Activated CD4-positive, alpha-beta memory T cell treated with anti-CD3 and anti-CD28 coated beads, Interleukin-2, amount 10 ng/mL, durations not matched to agents 7 days and 5 days (primary cell): Measurements from ENCODE around the gene ATG9A. TPM values are rescaled to one million over a fixed set of nuclear protein-coding genes. Genes with fewer than 3 reads are reported as not detected.
"Not testable (repeated sequence)": the region's sequence is repeated elsewhere in the genome, so short reads cannot be mapped to it uniquely, and the experiment has no call there.

ENCODE experiments used
- CTCF ChIA-PET: fragments of 350-600 bp; sonication (Branson Sonifier 250); formaldehyde crosslinking; loops from one replicate; lab custom pipeline; 2021; ENCODE audit warnings: antibody characterized with exemption, inconsistent platforms; lab: Charles Lee
- POLR2A ChIA-PET: fragments of 350-600 bp; sonication (Branson Sonifier 250); formaldehyde crosslinking; loops from one replicate; lab custom pipeline; 2021; ENCODE audit warnings: antibody characterized with exemption; lab: Charles Lee
- DNase-seq: peaks from one replicate; pipeline ENCODE4 v3.0.0-alpha.2; 2020
- H3K27ac Mint-ChIP-seq: one replicate; pipeline ENCODE4 v1.8.0; 2021; ENCODE audit warnings: mild to moderate bottlenecking, mixed read lengths
- H3K27me3 Mint-ChIP-seq: one replicate; pipeline ENCODE4 v1.8.0; 2021; ENCODE audit warnings: mixed read lengths
- H3K36me3 Mint-ChIP-seq: one replicate; pipeline ENCODE4 v1.8.0; 2021; ENCODE audit warnings: low read depth, mixed read lengths
- H3K4me1 Mint-ChIP-seq: one replicate; pipeline ENCODE4 v1.8.0; 2021; ENCODE audit warnings: mixed read lengths
- H3K4me3 Mint-ChIP-seq: one replicate; pipeline ENCODE4 v1.8.0; 2021; ENCODE audit warnings: mild to moderate bottlenecking, mixed read lengths
- H3K9me3 Mint-ChIP-seq: one replicate; pipeline ENCODE4 v1.8.0; 2021; ENCODE audit warnings: mixed read lengths
- total RNA-seq, 2 experiments: library from RNA; stranded (reverse); gene quantifications; one replicate each; pipeline ENCODE4 v1.2.3, GENCODE V29; 2021

ATG9A gene
- total RNA-seq, 2 experiments from 2014 or later: 58.9 to 60.7 TPM

DNA sequence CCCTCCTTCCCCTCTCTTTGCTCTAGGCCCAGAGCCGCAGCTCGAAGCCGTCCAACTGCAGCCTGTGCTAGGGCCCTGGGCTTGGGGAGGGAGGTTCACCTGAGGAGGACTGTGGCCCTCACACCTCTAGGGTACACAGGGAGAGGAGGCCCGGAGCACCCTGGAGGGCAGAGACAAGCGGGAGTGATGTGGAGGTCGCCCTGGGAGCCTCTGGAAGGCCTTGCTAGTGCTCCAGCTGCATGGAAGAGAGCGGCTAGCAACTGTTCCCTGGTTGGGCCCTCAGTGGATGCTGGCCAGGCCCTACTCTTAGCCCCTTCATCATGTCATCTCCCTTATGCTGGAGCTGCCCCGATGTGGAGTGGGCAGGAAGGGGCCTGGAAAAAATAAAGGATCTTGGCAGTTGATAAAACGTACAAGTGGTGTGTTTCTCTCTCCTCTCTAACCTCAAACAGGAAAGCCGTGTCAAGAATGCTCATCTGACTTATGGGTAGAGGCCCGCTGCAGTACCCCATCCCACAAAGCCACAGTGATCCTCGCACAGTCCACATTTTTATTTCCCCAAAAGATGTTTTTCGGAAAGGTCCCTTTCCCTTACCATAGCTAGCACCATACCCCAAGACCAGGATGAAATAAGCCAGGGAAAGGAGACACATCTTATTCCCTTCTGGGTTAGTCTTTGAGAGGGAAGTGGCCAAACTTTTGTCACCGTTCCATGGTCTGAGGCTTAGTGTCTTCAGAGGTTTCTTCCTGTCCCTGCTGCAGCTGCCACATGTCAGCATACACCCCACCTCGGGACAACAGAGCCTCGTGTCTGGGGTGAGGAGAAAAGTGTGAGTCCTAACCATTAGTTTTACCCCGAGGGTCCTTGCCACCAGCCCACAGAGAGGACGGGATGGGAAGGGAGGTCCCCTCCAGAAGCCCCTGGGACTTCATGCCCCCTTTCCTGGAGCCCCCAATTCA, 19.9 kb downstream of the ATG9A start:
- H3K36me3 Mint-ChIP-seq: peaks cover 42% of the 10 kb centered on the region
- peaks cover 1% of the 10 kb centered on the region for H3K9me3 Mint-ChIP-seq
- H3K27me3 Mint-ChIP-seq: no peaks in the 10 kb centered on the region
- no peak overlapping the region for H3K4me3 Mint-ChIP-seq
- CTCF ChIA-PET: interaction anchor here (1.4 to 2.1 kb wide), 3 partner anchors 9 to 85 kb away, joined by 5 to 11 read pairs (median 6); partner anchors contain the start of gene ABCB6
- POLR2A ChIA-PET: interaction anchor here (0.7 to 5.0 kb wide), 7 partner anchors 8 to 44 kb away, joined by 3 to 160 read pairs (median 5); partner anchors contain the start of genes ABCB6, ANKZF1, ATG9A and CNPPD1
- peak overlapping the region; percentile 88 for H3K27ac Mint-ChIP-seq
- DNase-seq: no peak
- peaks cover 60% of the 10 kb centered on the region for H3K4me1 Mint-ChIP-seq

GRCh38 chr2:219207884-219208740, 21.3 kb downstream of the ATG9A start:
- H3K36me3 Mint-ChIP-seq: peaks cover 32% of the 10 kb centered on the region
- H3K9me3 Mint-ChIP-seq: peaks cover 7% of the 10 kb centered on the region
- no peaks in the 10 kb centered on the region for H3K27me3 Mint-ChIP-seq

GRCh38 chr2:219207134-219207883, 22.1 kb downstream of the ATG9A start:
- Mint-ChIP-seq H3K9me3 (peaks cover 7% of the 10 kb centered on the region), H3K27me3 (no peaks in the 10 kb centered on the region), H3K4me1 (peaks cover 56% of the 10 kb centered on the region), H3K36me3 (peaks cover 31% of the 10 kb centered on the region), H3K27ac (peak overlapping the region; percentile 88), H3K4me3 (peak overlapping the region; percentile 79)
- DNase-seq: no peak
- ChIA-PET CTCF (interaction anchor here (0.5 to 4.1 kb wide), 13 partner anchors 9 to 547 kb away, joined by 3 to 18 read pairs (median 6); partner anchors contain the start of genes ABCB6, CNPPD1 and NHEJ1), POLR2A (interaction anchor here (0.9 to 5.0 kb wide), 14 partner anchors 11 to 87 kb away, joined by 3 to 160 read pairs (median 8); partner anchors contain the start of genes ABCB6, ANKZF1, ATG9A and CNPPD1)

More at GRCh38 chr2:219207884-219208740, 21.3 kb downstream of the ATG9A start:
- no peak for DNase-seq
- ChIA-PET POLR2A (interaction anchor here (0.9 to 5.0 kb wide), 8 partner anchors 10 to 87 kb away, joined by 3 to 160 read pairs (median 7); partner anchors contain the start of genes ABCB6, ATG9A, CNPPD1 and RETREG2), CTCF (interaction anchor here (0.7 to 2.6 kb wide), 7 partner anchors 10 to 87 kb away, joined by 3 to 12 read pairs (median 6); partner anchors contain the start of genes ABCB6, CNPPD1 and NHEJ1)
- peak overlapping the region; percentile 88 for H3K27ac Mint-ChIP-seq
- peaks cover 57% of the 10 kb centered on the region for H3K4me1 Mint-ChIP-seq
- H3K4me3 Mint-ChIP-seq: peak overlapping the region; percentile 79

GRCh38 chr2:219206328-219207133, 22.9 kb downstream of the ATG9A start, which contains the start of gene ZFAND2B:
TSS of gene ZFAND2B (plus strand) at chr2:219206782. CDS start at chr2:219206988, 206 bp downstream.
- Mint-ChIP-seq H3K36me3 (peaks cover 27% of the 10 kb centered on the region), H3K27me3 (no peaks in the 10 kb centered on the region), H3K4me3 (peak within 1 kb of the TSS; percentile 79), H3K4me1 (peaks cover 52% of the 10 kb centered on the region), H3K9me3 (peaks cover 7% of the 10 kb centered on the region), H3K27ac (peak within 1 kb of the TSS; percentile 88)
- POLR2A ChIA-PET: interaction anchor here (0.7 to 5.0 kb wide), 21 partner anchors 9 to 391 kb away, joined by 3 to 160 read pairs (median 7); partner anchors contain the start of genes ABCB6, ANKZF1, ATG9A and CNPPD1
- peak; percentile 96 for DNase-seq
- CTCF ChIA-PET: interaction anchor here (0.5 to 4.1 kb wide), 19 partner anchors 10 to 547 kb away, joined by 3 to 18 read pairs (median 5); partner anchors contain the start of genes ABCB6, CNPPD1, DNAJB2 and NHEJ1

GRCh38 chr2:219205981-219206327, 23.5 kb downstream of the ATG9A start:
- H3K4me3 Mint-ChIP-seq: peak overlapping the region; percentile 79
- peaks cover 46% of the 10 kb centered on the region for H3K4me1 Mint-ChIP-seq
- peak overlapping the region; percentile 87 for H3K27ac Mint-ChIP-seq
- POLR2A ChIA-PET: interaction anchor here (0.7 to 5.0 kb wide), 18 partner anchors 9 to 391 kb away, joined by 3 to 160 read pairs (median 8); partner anchors contain the start of genes ABCB6, ANKZF1, ATG9A and CNPPD1
- peaks cover 7% of the 10 kb centered on the region for H3K9me3 Mint-ChIP-seq
- no peaks in the 10 kb centered on the region for H3K27me3 Mint-ChIP-seq
- no peak for DNase-seq
- CTCF ChIA-PET: interaction anchor here (0.7 to 4.1 kb wide), 18 partner anchors 11 to 324 kb away, joined by 3 to 18 read pairs (median 6); partner anchors contain the start of genes ABCB6, CNPPD1, DNAJB2 and NHEJ1
- H3K36me3 Mint-ChIP-seq: peaks cover 21% of the 10 kb centered on the region

GRCh38 chr2:219205165-219205538, 24.3 kb downstream of the ATG9A start:
- Mint-ChIP-seq H3K9me3 (peaks cover 7% of the 10 kb centered on the region), H3K36me3 (peaks cover 21% of the 10 kb centered on the region), H3K27me3 (peaks cover 3% of the 10 kb centered on the region)

GRCh38 chr2:219204425-219205164, 24.8 kb downstream of the ATG9A start:
- Mint-ChIP-seq H3K4me1 (peaks cover 37% of the 10 kb centered on the region), H3K4me3 (no peak overlapping the region), H3K27ac (no peak overlapping the region), H3K27me3 (peaks cover 3% of the 10 kb centered on the region), H3K9me3 (peaks cover 7% of the 10 kb centered on the region), H3K36me3 (peaks cover 17% of the 10 kb centered on the region)
- no peak for DNase-seq
- ChIA-PET POLR2A (interaction anchor here (0.7 to 1.0 kb wide), 2 partner anchors 22 to 50 kb away, joined by 3 read pairs; partner anchors contain the start of gene TUBA4A), CTCF (interaction anchor here (0.7 to 4.1 kb wide), 6 partner anchors 12 to 184 kb away, joined by 3 to 18 read pairs (median 4); no protein-coding TSS in a partner anchor)

More at GRCh38 chr2:219205165-219205538, 24.3 kb downstream of the ATG9A start:
- no peak for DNase-seq
- ChIA-PET POLR2A (interaction anchor here (1.2 to 5.0 kb wide), 7 partner anchors 10 to 392 kb away, joined by 3 to 160 read pairs (median 17); partner anchors contain the start of genes ABCB6, ANKZF1, ATG9A and CNPPD1), CTCF (interaction anchor here (1.5 to 4.1 kb wide), 5 partner anchors 12 to 90 kb away, joined by 3 to 18 read pairs (median 7); partner anchors contain the start of genes DNAJB2 and NHEJ1)
- no peak overlapping the region for H3K27ac Mint-ChIP-seq
- no peak overlapping the region for H3K4me3 Mint-ChIP-seq
- peaks cover 42% of the 10 kb centered on the region for H3K4me1 Mint-ChIP-seq

- H3K27ac Mint-ChIP-seq: not testable (repeated sequence)
- H3K27me3 Mint-ChIP-seq: peaks cover 14% of the 10 kb centered on the region
- POLR2A ChIA-PET: interaction anchor here (1.5 kb wide), 1 partner anchor 22 kb away, joined by 4 read pairs; no protein-coding TSS in a partner anchor
Observed at GRCh38 chr2:219201331-219201730, 28.1 kb downstream of the ATG9A start.

GRCh38 chr2:219200502-219201326, 28.7 kb downstream of the ATG9A start:
- not testable (repeated sequence) for DNase-seq, H3K4me1 Mint-ChIP-seq, H3K36me3 Mint-ChIP-seq, H3K9me3 Mint-ChIP-seq
- ChIA-PET CTCF (interaction anchor here (0.7 to 1.6 kb wide), 2 partner anchors 11 to 94 kb away, joined by 3 read pairs; no protein-coding TSS in a partner anchor), POLR2A (interaction anchor here (0.9 to 1.5 kb wide), 3 partner anchors 19 to 44 kb away, joined by 3 to 4 read pairs (median 3); partner anchors contain the start of genes GLB1L and STK16)
- peaks cover 14% of the 10 kb centered on the region for H3K27me3 Mint-ChIP-seq
- peak overlapping the region; percentile 34 for H3K4me3 Mint-ChIP-seq
- peak overlapping the region; percentile 68 for H3K27ac Mint-ChIP-seq

More at GRCh38 chr2:219201331-219201730, 28.1 kb downstream of the ATG9A start:
- H3K4me1 Mint-ChIP-seq, DNase-seq, H3K4me3 Mint-ChIP-seq, H3K36me3 Mint-ChIP-seq, H3K9me3 Mint-ChIP-seq, CTCF ChIA-PET: not testable (repeated sequence)
